HG03175 (cell line): ENCODE results near the gene CEPT1.
"Not testable (repeated sequence)": the region's sequence is repeated elsewhere in the genome, so short reads cannot be mapped to it uniquely, and the experiment has no call there.

Experiments
- ATAC-seq: cut with Tn5 transposase; IDR thresholded peaks from one replicate; pipeline ENCODE4 v1.9.1; 2021; ENCODE audit warnings: mild to moderate bottlenecking, moderate library complexity; ENCODE audit not compliant: unreplicated experiment

The CEPT1 gene

GRCh38 chr1:111208921-111209320 lies 68.9 kb downstream of the CEPT1 start:
- no peak for ATAC-seq

DNA sequence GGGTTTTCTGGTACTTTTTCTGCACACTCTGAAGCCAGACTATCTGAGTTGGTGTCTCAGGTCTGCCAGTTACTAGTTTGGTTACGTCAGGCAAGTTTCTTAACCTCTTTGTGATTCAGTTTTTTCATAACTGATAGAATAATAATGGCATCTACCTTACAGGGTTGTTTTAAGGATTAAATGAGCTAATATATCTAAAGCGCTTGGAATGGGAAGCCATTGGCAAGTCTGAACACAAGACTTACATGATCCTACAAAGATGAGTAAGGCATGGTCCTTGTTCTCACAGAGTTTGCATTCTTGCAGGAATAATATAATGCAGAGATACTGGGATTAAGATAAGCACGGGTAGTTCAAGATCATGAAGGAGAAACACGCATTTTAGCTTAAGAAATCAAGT lies 69.6 kb downstream of the CEPT1 start:
- ATAC-seq, result no peak

DNA sequence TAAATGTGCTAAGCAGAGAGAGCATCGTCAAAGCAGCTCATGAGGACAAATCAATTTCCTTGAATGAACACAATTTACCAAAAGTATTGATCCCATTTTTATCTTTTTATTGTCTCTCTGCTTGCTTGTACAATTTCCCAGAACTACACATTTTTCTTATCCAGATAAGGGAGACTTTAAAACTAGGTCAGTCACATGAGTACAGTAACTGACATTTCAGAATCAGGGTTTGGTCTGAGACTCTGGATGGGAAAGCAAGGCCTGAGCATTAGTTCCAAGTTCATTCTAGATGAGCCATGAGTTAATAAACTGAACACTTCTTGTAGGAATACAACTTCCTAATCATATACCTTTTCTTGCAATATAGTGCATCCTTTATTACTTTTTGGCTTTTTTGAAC lies 71.9 kb downstream of the CEPT1 start:
- ATAC-seq, result no peak

- no peak for ATAC-seq
Observed at GRCh38 chr1:111212634-111213335, 72.8 kb downstream of the CEPT1 start.

DNA sequence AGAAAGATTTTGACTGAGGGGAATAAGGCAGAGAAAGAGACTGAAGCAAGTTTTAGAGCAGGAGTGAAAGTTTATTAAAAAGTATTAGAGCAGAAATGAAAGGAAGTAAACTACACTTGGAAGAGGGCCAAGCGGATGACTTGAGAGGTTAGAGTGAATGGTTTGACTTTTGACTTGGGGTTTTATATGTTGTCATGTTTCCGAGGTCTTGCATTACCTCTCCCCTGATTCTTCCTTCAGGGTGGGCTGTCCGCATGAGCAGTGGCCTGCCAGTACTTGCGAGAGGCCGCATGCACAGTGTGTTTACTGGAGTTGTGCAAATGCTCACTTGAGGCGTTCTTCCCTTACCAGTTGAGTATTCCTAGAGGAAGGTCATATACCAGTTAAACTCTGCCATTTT lies 73.4 kb downstream of the CEPT1 start:
- ATAC-seq, result no peak

DNA sequence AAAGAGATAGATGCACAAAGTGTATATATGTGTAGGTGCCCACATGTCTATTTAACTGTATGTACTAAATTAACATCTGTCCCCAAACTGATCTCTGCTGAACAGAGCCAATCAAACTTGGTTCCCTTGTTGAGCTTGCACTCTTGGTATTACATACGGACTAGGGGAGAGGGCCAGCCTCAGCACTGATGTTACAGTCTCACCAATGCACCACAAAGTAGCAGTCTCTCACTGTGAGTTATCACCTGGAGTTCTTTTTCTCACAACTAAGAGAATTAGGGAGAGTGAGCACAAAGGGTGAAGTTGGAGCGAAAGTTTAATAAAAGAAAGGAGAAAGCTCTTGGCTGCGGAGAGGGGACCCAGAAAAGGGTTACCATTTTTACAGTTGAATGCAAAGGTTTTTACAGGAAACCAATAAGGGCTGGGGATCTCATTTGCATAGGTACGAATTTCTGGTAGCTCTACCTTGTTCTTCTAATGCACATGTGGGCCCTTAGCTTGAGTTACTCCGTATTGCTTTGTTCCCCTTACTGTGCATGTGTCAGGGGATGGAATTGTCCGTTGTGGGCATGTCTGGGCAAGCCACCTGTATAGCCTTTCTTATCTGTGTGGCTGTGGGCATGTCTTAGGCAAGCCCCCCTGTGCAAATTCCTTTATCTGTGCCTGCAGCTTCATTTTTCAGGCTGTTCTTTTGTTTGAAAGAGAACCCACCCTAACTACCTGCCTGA lies 74.2 kb downstream of the CEPT1 start:
- ATAC-seq, result no peak

DNA sequence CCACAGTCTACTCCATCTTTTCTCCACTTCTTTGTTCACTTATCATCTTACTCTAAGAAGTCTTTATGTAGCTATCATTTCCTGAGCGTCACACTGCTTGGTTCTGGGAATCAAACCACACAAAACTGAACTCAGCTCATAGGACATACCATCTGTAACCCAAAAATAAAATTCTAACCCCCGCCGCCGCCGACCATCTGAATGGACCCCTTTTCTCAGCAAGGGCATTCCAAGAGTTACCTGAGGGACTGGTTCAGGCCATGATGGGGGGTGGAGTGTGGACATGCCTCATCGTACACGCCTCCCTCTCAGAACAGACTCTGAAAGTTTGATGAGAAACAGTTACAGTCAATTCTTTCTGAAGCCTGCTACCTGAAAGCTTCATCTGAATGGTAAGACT lies 74.9 kb downstream of the CEPT1 start:
- no peak for ATAC-seq

- not testable (repeated sequence) for ATAC-seq
Observed at GRCh38 chr1:111215285-111215684, 75.3 kb downstream of the CEPT1 start.

DNA sequence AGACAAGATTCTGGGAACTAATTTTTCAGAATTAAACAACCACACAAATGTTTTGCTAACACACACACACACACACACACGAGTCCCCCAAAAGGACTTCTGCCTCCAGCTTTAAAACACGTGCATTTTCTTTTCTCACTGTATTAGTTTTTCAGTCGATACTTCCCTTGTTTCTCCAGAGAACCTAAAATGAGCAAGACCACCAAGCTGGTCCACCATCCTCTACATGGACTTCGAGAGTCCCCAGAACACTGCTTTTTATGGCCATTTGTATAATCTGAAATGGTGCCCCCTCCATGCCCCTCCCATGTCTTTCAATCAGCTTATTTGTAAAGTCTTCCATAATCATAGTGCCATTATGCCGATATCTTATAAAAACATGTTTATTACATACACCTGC lies 76.7 kb downstream of the CEPT1 start:
- ATAC-seq, result no peak

DNA sequence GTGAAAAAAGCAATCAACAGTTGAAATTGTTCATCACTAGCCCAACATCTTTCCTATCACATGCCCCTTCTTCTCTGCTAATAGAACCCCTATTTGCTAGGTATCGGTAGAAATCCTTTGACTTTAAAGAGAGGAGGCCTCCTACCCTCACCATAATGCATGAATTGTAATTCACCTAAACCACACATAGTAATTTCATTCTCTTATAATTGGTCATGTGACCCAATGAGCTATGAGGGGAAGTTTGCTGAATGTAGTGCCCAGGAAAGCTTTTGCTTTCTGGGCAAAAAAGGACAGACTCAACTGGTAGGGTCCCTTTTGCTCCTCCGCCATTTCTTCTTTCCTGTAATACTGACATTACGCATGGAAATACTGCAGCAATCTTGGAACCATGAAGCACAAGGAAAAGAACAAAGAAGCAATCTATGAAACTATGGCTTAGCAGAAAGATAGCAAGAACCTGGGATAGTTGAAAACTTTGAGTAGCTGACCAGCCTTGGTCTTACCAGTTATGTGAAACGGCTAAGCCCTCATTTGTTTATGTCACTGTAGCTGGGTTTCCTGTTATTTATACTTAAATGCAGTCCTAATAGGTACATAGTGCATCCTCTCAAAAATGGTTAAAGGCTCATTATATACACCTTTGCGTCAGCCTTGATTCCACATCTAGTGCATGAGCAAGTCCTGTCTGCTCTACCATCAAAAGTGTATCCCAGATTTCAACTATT lies 77.3 kb downstream of the CEPT1 start:
- no peak for ATAC-seq

DNA sequence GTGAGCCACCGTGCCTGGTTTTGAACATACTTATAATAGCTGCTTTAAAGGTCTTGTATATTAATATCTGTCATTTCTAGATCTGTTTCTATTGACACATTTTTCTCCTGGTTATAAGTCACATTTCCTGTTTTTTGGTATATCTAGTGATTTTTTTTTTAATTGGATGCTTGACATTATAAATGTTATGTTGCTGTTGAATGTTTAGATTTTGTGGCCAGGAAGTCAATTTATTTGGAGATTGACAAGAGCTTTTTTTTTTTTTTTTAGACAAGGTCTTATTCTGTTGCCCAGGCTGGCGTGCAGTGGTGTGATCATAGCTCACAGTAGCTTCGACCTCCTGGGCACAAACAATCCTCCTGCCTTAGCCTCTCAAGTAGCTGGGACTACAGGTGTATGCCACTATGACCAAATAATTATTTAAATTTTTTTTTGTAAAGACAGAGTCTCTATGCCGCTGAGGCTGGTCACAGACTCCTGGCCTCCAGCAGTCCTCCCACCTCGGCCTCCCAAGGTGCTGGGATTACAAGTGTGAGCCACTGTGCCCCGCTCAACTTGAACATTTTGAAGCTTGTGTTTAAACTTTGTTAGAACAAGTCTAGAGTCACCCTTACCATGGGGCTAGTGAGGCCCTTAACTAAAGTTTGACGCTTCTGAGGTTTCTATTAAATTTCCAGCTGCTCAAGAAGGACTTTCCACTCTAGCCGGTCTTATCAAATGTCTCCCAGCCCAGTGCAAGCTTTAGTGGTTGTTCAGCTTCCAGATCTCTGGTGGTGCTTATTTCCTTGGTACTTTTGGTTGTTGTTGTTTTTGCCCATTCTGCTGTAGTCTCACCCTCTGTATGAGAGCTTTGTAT lies 78.9 kb downstream of the CEPT1 start:
- ATAC-seq, result no peak

DNA sequence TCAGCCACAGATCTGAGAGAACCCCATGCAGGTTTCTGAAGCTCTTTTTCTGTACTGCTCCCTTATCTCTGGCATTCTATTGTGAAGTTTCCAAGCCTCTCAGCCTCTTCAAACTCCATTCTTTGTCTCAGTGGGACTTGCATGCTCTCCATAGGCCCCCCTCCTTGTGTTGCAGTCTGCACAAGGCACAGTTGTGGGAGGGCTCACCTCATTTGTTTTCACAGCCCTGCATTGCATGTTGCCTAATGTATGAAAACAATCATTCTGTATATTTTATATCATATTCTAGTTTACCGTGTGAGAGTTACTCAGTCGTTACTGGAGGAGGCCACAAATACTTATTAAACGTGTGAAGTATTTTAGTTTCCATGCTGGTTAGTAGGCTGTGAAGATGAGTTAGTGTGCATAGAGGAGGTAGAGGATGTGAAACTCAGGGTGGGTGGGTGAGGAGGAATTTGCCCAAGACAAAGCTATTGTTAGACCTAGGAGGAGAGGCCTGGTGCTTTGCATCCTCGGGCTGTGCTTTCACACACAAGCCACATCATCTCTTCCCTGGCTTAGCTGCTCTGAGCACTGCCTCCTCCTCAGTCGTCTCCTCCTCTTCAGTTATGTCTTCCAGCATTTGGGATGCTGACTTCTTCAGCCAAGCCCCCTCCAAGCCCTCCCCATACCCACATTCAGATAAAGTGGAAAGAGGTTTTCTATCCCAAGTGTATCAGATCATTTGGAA lies 79.7 kb downstream of the CEPT1 start:
- ATAC-seq, result peak; percentile 28

GRCh38 chr1:111220302-111220890 lies 80.4 kb downstream of the CEPT1 start:
- no peak for ATAC-seq

DNA sequence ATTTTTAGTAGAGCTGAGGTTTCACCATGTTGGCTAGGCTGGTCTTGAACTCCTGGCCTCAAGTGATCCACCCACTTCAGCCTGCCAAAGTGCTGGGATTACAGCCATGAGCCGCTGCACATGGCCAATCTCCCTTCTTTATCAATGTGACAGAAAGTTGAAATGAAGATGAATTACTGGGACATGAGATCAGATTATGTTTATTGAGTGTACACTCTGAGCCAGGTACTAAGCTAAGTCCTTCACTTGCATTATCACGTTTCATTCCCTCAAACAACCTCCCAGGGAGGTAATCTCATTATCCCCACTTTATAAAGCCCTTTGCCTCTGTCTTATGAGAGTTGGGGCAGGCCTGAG lies 81.2 kb downstream of the CEPT1 start:
- no peak for ATAC-seq

GRCh38 chr1:111221633-111222291 lies 81.7 kb downstream of the CEPT1 start:
- peak; percentile 68 for ATAC-seq

DNA sequence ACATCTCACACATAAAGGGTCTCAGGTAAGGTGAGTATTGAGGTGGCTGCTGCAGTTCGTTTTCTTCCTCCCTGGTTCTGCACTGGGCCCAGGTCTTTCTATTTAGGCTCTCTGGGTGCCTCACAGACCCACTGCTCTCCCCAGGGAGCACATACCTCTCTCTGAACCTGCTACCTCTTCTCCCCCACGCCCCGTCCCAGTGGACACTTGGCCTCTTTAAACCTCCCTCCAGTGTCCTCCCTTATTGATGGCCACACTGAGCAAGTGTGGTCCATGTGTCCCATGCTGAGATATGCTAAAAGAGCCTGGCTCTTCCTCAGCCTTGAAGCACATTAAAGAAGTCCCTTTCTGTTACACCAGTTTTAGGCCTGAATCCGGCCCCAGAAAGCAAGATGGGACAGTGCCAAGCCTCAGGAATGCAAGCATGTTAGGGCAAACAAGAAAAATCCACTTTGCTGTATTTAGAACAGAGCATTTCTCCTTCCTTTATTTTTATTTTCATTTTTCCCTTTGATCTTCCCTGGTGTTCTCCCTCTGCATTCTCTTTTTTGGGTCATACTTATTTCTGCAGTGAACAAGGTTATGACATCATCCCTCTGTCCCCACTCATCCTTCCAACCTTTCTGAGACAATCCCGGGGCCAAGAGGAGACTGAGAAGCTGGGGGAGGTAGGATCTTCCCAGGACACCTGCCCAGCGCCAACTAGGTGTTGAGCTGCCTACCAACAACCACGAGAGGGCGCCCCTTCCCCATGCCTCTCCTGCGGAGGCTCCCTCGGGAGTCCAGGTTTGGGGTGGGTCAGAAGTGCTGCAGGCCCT lies 82.5 kb downstream of the CEPT1 start:
- ATAC-seq, result peak; percentile 18

GRCh38 chr1:111223126-111223685 lies 83.2 kb downstream of the CEPT1 start:
- ATAC-seq, result no peak

GRCh38 chr1:111225091-111225490 lies 85.1 kb downstream of the CEPT1 start:
- ATAC-seq, result no peak
